Natural killer cell (primary cell): ENCODE results near the gene ASGR2. TPM values are rescaled to one million over a fixed set of nuclear protein-coding genes. Genes with fewer than 3 reads are reported as not detected.

Experiments used
- ATAC-seq, 3 donors: fragments of 150-1000 bp in 2 of 3; fragments of 200-7000 bp in 1 of 3; cut with Tn5 transposase; 1 replicate in 1 of 3; 2 replicates in 2 of 3; pipeline ENCODE4 v1.10.0; 2021; ENCODE audit warnings: mild to moderate bottlenecking in 2 of 3, moderate library complexity in 2 of 3
- DNase-seq, 2 donors: peaks; one replicate each; pipeline versions ENCODE4 v3.0.0 to v3.0.0-alpha.2; 2013 to 2021; ENCODE audit warnings: mixed read lengths in 1 of 2
- H3K27ac ChIP-seq: one replicate; pipeline ENCODE4 v1.5.1; 2013; ENCODE audit warnings: mild to moderate bottlenecking, low read length
- H3K27me3 ChIP-seq: one replicate; pipeline ENCODE4 v1.6.1; 2013; ENCODE audit warnings: low read length; ENCODE audit not compliant: control insufficient read depth, insufficient read depth
- H3K36me3 ChIP-seq: one replicate; pipeline ENCODE4 v1.6.1; 2013; ENCODE audit warnings: low read length; ENCODE audit not compliant: control insufficient read depth, insufficient read depth
- H3K4me1 ChIP-seq: one replicate; pipeline ENCODE4 v1.6.1; 2013; ENCODE audit warnings: low read length; ENCODE audit not compliant: control insufficient read depth, insufficient read depth
- H3K4me3 ChIP-seq: one replicate; pipeline ENCODE4 v1.5.1; 2013; ENCODE audit warnings: low read length
- H3K9me3 ChIP-seq: one replicate; pipeline ENCODE4 v1.6.1; 2013; ENCODE audit warnings: low read length; ENCODE audit not compliant: control insufficient read depth, insufficient read depth
- H3K27ac Mint-ChIP-seq, 2 donors: one replicate each; pipeline ENCODE4 v1.8.0; 2022; ENCODE audit warnings: mild to moderate bottlenecking in 2 of 2, mixed read lengths in 2 of 2, moderate library complexity in 1 of 2
- H3K27me3 Mint-ChIP-seq, 2 donors: one replicate each; pipeline ENCODE4 v1.8.0; 2022; ENCODE audit warnings: low read depth in 2 of 2, mixed read lengths in 2 of 2
- H3K36me3 Mint-ChIP-seq: one replicate; pipeline ENCODE4 v1.8.0; 2022; ENCODE audit warnings: mixed read lengths
- H3K4me1 Mint-ChIP-seq, 2 donors: one replicate each; pipeline ENCODE4 v1.8.0; 2022; ENCODE audit warnings: mixed read lengths in 2 of 2
- H3K4me3 Mint-ChIP-seq: one replicate; pipeline ENCODE4 v1.8.0; 2022; ENCODE audit warnings: mild to moderate bottlenecking, moderate library complexity, mixed read lengths
- H3K9me3 Mint-ChIP-seq, 2 donors: one replicate each; pipeline ENCODE4 v1.8.0; 2022; ENCODE audit warnings: mixed read lengths in 2 of 2
- WGBS: methylation state at CpG from one replicate; pipeline ENCODE4 v1.1.7; 2013; ENCODE audit warnings: missing lambda C conversion rate; ENCODE audit not compliant: insufficient coverage; 5-methylcytosine and 5-hydroxymethylcytosine counted together
- intact Hi-C: fragments of 100-400 bp; cut with micrococcal nuclease; formaldehyde crosslinking; loops from one replicate; pipeline ENCODE4 v1.14.2; 2022
- total RNA-seq, 4 donors: library from RNA; stranded (reverse); fragments of 120-200 nt in 1 of 4; gene quantifications; one replicate each; pipeline versions ENCODE4 v1.2.3 to v1.2.4, GENCODE V29; 2013 to 2022
- TF ChIP-seq, protein P1 (sequence below): fragments of 200-600 bp; IDR thresholded peaks from one replicate; pipeline ENCODE4 v1.8.0; 2022; ENCODE audit warnings: antibody characterized with exemption

ASGR2 gene
- total RNA-seq, 3 donors from 2014 or later (not counting 1 experiment from before 2014, with no cell fraction given): 0.88 to 2.3 TPM; not detected in 1

DNA sequence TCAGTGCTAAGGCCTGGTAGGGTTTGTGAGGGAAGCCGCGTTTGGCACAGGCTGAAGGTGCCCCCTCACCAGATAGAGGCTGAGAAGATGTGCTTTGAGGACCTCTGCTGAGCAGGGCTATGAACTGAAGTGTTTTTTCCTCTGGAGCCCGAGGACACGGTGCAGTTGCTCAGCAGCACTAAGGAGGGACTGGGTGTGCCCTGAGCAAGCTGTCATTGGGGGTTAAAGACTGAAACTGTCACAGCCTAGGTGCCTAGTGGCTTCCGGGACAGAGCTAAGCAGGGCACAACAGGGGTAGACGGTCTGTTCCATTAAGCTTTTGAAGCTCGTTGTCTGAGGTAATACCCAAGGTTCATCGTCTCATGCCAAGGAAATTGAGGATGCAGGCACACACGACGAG lies 24.8 kb upstream of the ASGR2 start:
- H3K27ac Mint-ChIP-seq: no peak overlapping the region
- TF ChIP-seq, protein P1, sequence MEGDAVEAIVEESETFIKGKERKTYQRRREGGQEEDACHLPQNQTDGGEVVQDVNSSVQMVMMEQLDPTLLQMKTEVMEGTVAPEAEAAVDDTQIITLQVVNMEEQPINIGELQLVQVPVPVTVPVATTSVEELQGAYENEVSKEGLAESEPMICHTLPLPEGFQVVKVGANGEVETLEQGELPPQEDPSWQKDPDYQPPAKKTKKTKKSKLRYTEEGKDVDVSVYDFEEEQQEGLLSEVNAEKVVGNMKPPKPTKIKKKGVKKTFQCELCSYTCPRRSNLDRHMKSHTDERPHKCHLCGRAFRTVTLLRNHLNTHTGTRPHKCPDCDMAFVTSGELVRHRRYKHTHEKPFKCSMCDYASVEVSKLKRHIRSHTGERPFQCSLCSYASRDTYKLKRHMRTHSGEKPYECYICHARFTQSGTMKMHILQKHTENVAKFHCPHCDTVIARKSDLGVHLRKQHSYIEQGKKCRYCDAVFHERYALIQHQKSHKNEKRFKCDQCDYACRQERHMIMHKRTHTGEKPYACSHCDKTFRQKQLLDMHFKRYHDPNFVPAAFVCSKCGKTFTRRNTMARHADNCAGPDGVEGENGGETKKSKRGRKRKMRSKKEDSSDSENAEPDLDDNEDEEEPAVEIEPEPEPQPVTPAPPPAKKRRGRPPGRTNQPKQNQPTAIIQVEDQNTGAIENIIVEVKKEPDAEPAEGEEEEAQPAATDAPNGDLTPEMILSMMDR: no peak
- no peaks in the 10 kb centered on the region for H3K4me1 Mint-ChIP-seq
- peaks cover 9 to 13% of the 10 kb centered on the region in 2 donors for H3K27me3 Mint-ChIP-seq
- Histone ChIP-seq H3K4me1 (no peaks in the 10 kb centered on the region), H3K27me3 (peaks cover 3% of the 10 kb centered on the region), H3K9me3 (no peaks in the 10 kb centered on the region), H3K27ac (no peak overlapping the region), H3K4me3 (no peak overlapping the region), H3K36me3 (no peaks in the 10 kb centered on the region)
- no peaks in the 10 kb centered on the region for H3K9me3 Mint-ChIP-seq
- ATAC-seq: no peak
- intact Hi-C loops: no loop called here
- WGBS: 85% methylated on average over 10 of the region's 10 CpGs
- no peak overlapping the region for H3K4me3 Mint-ChIP-seq
- DNase-seq: no peak
- H3K36me3 Mint-ChIP-seq: no peaks in the 10 kb centered on the region

DNA sequence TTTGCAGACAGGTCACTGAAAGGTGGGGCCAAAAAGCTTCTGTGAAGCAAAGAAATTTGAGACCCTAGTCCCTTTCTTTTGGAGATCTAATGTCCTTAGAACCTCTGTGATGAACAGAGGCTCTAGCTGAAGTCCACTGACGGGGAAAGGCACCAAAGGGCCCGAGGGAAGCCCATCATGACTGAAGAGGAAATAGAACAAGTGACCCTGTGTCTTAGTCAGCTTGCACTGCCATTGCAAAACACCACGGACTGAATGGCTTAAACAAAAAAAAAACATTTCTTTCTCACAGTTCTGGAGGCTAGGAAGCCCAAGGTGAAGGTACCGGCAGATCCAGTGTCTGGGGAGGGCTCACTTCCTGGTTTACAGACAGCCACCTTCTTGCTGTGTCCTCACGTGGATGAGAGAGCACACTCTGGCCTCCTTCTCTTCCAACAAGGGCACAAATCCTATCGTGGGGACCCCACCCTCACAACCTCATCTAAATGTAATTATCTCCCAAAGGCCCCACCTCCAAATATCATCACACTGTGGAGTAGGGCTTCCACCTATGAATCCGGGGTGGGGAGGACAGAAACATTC lies 24.3 kb upstream of the ASGR2 start:
- H3K27ac ChIP-seq: no peak overlapping the region

DNA sequence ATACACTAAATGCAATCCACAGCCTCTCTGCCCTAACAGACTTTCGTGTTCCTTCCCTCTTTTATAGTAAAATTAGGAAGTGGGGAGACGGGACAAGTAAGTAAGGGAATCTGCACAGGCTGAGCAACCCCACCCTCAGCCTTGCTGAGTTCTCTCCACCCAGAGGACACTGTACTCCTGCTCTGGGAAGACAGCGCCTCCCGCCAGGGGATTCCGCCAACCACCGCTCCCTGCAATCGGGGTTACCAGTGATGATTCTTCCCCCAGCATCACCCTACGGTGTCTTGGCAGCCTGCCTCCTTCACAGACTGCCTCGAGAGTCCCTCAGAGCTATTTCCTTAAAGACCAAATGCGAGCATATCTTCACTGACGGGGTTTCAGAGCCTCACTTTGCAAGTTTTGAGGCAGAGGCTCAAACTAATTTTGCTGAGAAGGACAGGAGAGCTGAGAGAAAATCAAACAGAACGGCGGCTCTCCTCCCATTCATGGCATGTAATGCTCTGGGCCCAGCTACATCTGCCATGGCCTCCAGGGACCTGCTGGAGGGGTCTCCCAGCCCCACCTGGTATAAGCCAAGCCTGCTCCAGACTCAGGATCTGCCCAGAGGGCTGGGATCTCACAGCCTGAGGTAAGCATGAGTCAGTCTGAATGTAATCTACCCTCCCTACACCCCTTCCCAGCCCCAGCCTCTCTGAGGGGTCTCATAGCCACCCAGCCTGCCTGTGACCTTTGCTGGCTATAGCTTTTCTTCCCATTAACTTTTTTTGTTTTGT lies 22.7 kb upstream of the ASGR2 start:
- no peaks in the 10 kb centered on the region for H3K36me3 ChIP-seq
- H3K27me3 Mint-ChIP-seq: peaks cover 17 to 26% of the 10 kb centered on the region in 2 donors
- TF ChIP-seq, protein P1: no peak
- H3K4me3 Mint-ChIP-seq: no peak overlapping the region
- H3K27ac ChIP-seq: no peak overlapping the region
- intact Hi-C loops: no loop called here
- no peak overlapping the region for H3K4me3 ChIP-seq
- H3K4me1 Mint-ChIP-seq: peaks cover 12 to 13% of the 10 kb centered on the region in 2 donors
- H3K9me3 Mint-ChIP-seq: no peaks in the 10 kb centered on the region
- WGBS: 47% methylated on average over 11 of the region's 13 CpGs
- ATAC-seq: no peak
- peaks cover 17% of the 10 kb centered on the region for H3K4me1 ChIP-seq
- no peak overlapping the region for H3K27ac Mint-ChIP-seq
- H3K9me3 ChIP-seq: no peaks in the 10 kb centered on the region
- H3K27me3 ChIP-seq: peaks cover 3% of the 10 kb centered on the region
- H3K36me3 Mint-ChIP-seq: no peaks in the 10 kb centered on the region
- no peak for DNase-seq

More for the DNA sequence above, 24.3 kb upstream of the ASGR2 start:
- no peaks in the 10 kb centered on the region for H3K36me3 Mint-ChIP-seq
- H3K4me3 Mint-ChIP-seq: no peak overlapping the region
- Histone ChIP-seq H3K36me3 (no peaks in the 10 kb centered on the region), H3K27me3 (peaks cover 3% of the 10 kb centered on the region), H3K9me3 (no peaks in the 10 kb centered on the region), H3K4me1 (peaks cover 2% of the 10 kb centered on the region), H3K4me3 (no peak overlapping the region)
- TF ChIP-seq, protein P1: no peak
- WGBS: 71% methylated on average over 7 of the region's 7 CpGs
- H3K27me3 Mint-ChIP-seq: peaks cover 9 to 14% of the 10 kb centered on the region in 2 donors
- no peaks in the 10 kb centered on the region for H3K4me1 Mint-ChIP-seq
- intact Hi-C loops: no loop called here
- no peak for ATAC-seq
- H3K9me3 Mint-ChIP-seq: no peaks in the 10 kb centered on the region
- H3K27ac Mint-ChIP-seq: no peak overlapping the region
- DNase-seq: no peak
